NCI-H69 (cell line): ENCODE data around the gene SULT1E1.

Source experiments
- DNase-seq: peaks from one replicate; lab custom pipeline; 2025; lab: John Stamatoyannopoulos, UW

SULT1E1 gene

GRCh38 chr4:69793732-69794131 lies 66.2 kb downstream of the SULT1E1 start:
- DNase-seq = no peak
